ENCODE measurements around the gene SYDE1. TPM values are rescaled to one million over a fixed set of nuclear protein-coding genes. Genes with fewer than 3 reads are reported as not detected.
A peak's percentile ranks its signal among the peaks of the same experiment; 100 is the strongest.
"Not testable (repeated sequence)": the region's sequence is repeated elsewhere in the genome, so short reads cannot be mapped to it uniquely, and the experiment has no call there.

Gene SYDE1
- total RNA-seq, 1 experiment from 2014 or later: 15.0 TPM

DNA sequence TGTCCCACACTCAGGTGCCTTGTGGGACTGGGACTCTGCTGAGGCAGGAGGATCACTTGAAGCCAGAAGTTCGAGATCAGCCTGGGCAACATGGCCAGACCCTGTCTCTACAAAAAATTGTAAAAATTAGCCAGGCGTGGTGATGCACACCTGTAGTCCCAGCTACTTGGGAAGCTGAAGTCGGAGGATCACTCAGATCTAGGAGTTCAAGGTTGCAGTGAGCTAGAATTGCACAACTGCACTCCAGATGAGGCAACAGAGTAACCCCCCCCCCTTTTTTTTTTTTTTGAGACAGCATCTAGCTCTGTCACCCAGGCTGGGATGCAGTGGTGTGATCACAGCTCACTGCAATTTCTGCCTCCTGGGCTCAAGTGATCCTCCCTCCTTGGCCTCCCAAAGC, 11.0 kb upstream of the SYDE1 start:
- DNase-seq (ENCODE audit: low spot score): no peak
- H3K9me3 Mint-ChIP-seq: no peaks in the 10 kb centered on the region
- no peaks in the 10 kb centered on the region for H3K4me1 Mint-ChIP-seq
- ATAC-seq: no peak
- ChIA-PET POLR2A (interaction anchor here (0.6 kb wide), 1 partner anchor 11 kb away, joined by 6 read pairs; no protein-coding TSS in a partner anchor), CTCF (interaction anchor here (0.9 to 1.2 kb wide), 3 partner anchors 23 to 459 kb away, joined by 3 to 5 read pairs (median 4); no protein-coding TSS in a partner anchor)
- H3K36me3 Mint-ChIP-seq: no peaks in the 10 kb centered on the region
- no peak overlapping the region for H3K27ac Mint-ChIP-seq
- no peak overlapping the region for H3K4me3 Mint-ChIP-seq
- TF ChIP-seq NFATC4 (CRISPR knock-in tag; IDR thresholded peaks at IDR 0.05) (no peak), ELF4 (CRISPR knock-in tag; IDR thresholded peaks at IDR 0.05; ENCODE audit: low read depth) (no peak), ZNF423 (CRISPR knock-in tag; IDR thresholded peaks at IDR 0.05) (no peak), GRHL2 (CRISPR knock-in tag; IDR thresholded peaks at IDR 0.05; ENCODE audit: insufficient replicate concordance, severe bottlenecking) (no peak), EMX1 (CRISPR knock-in tag; IDR thresholded peaks at IDR 0.05) (no peak), ATF1 (CRISPR knock-in tag; IDR thresholded peaks at IDR 0.05) (no peak), MXD4 (CRISPR knock-in tag; IDR thresholded peaks at IDR 0.05; ENCODE audit: borderline replicate concordance) (no peak), PRRX2 (CRISPR knock-in tag; IDR thresholded peaks at IDR 0.05) (no peak), MYBL2 (CRISPR knock-in tag; IDR thresholded peaks at IDR 0.05) (no peak), TEAD4 (CRISPR knock-in tag; IDR thresholded peaks at IDR 0.05) (no peak), NFYB (CRISPR knock-in tag; conservative IDR thresholded peaks at IDR 0.05; ENCODE audit: low read depth) (no peak)
- TF ChIP-seq, protein P1, sequence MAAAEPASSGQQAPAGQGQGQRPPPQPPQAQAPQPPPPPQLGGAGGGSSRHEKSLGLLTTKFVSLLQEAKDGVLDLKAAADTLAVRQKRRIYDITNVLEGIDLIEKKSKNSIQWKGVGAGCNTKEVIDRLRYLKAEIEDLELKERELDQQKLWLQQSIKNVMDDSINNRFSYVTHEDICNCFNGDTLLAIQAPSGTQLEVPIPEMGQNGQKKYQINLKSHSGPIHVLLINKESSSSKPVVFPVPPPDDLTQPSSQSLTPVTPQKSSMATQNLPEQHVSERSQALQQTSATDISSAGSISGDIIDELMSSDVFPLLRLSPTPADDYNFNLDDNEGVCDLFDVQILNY (CRISPR knock-in tag; IDR thresholded peaks at IDR 0.05): no peak
- TF ChIP-seq, protein P2, sequence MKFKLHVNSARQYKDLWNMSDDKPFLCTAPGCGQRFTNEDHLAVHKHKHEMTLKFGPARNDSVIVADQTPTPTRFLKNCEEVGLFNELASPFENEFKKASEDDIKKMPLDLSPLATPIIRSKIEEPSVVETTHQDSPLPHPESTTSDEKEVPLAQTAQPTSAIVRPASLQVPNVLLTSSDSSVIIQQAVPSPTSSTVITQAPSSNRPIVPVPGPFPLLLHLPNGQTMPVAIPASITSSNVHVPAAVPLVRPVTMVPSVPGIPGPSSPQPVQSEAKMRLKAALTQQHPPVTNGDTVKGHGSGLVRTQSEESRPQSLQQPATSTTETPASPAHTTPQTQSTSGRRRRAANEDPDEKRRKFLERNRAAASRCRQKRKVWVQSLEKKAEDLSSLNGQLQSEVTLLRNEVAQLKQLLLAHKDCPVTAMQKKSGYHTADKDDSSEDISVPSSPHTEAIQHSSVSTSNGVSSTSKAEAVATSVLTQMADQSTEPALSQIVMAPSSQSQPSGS (CRISPR knock-in tag; IDR thresholded peaks at IDR 0.05; ENCODE audit: borderline replicate concordance, low read depth): no peak
- TF ChIP-seq, protein P3, sequence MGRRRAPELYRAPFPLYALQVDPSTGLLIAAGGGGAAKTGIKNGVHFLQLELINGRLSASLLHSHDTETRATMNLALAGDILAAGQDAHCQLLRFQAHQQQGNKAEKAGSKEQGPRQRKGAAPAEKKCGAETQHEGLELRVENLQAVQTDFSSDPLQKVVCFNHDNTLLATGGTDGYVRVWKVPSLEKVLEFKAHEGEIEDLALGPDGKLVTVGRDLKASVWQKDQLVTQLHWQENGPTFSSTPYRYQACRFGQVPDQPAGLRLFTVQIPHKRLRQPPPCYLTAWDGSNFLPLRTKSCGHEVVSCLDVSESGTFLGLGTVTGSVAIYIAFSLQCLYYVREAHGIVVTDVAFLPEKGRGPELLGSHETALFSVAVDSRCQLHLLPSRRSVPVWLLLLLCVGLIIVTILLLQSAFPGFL (CRISPR knock-in tag; IDR thresholded peaks at IDR 0.05; ENCODE audit: borderline replicate concordance): no peak
- TF ChIP-seq, protein P4, sequence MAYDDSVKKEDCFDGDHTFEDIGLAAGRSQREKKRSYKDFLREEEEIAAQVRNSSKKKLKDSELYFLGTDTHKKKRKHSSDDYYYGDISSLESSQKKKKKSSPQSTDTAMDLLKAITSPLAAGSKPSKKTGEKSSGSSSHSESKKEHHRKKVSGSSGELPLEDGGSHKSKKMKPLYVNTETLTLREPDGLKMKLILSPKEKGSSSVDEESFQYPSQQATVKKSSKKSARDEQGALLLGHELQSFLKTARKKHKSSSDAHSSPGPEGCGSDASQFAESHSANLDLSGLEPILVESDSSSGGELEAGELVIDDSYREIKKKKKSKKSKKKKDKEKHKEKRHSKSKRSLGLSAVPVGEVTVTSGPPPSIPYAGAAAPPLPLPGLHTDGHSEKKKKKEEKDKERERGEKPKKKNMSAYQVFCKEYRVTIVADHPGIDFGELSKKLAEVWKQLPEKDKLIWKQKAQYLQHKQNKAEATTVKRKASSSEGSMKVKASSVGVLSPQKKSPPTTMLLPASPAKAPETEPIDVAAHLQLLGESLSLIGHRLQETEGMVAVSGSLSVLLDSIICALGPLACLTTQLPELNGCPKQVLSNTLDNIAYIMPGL (CRISPR knock-in tag; IDR thresholded peaks at IDR 0.05): no peak
- H3K27me3 Mint-ChIP-seq (ENCODE audit: low read depth): no peaks in the 10 kb centered on the region

DNA sequence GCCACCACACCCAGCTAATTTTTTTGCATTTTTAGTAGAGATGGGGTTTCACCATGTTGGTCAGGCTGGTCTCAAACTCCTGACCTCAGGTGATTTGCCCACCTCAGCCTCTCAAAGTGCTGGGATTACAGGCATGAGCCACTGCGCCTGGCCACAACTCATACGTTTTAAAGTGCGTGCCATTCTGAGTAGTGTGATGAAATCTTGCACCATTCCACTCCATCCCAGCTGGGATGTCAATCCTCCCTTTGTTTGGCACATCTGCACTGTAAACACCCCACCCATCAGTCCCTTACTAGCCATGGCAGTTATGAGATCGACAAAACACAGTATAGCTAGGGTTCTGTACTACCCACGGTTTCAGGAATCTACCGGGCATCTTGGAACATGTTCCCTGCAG, 9.2 kb upstream of the SYDE1 start:
- ATAC-seq; DNase-seq (ENCODE audit: low spot score); CTCF ChIA-PET; H3K36me3 Mint-ChIP-seq; POLR2A ChIA-PET; H3K27ac Mint-ChIP-seq; H3K9me3 Mint-ChIP-seq; H3K4me3 Mint-ChIP-seq; H3K27me3 Mint-ChIP-seq (ENCODE audit: low read depth); H3K4me1 Mint-ChIP-seq: not testable (repeated sequence)
- peak; percentile 99 for TF ChIP-seq GABPB1 (CRISPR knock-in tag; IDR thresholded peaks at IDR 0.05)

DNA sequence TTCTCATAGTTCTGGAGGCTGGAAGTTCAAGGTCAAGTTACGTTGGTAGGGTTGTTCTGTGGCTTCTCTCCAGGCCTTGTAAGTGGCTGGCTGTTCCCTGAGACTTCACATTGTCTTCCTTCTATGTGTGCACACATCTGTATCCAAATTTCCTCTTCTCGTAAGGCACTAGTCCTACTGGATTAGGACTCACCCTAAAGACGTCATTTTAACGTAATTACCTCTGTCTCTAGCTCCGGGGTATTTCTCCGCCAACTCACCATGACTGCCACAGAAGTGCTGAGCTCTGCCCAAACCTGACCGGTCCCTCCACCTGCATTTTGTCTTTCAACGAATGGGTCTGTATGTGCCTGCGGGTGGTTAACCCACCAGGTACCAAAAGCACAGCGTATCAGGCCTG, 8.7 kb upstream of the SYDE1 start:
- CTCF ChIA-PET: interaction anchor here (3.8 kb wide), 1 partner anchor 134 kb away, joined by 29 read pairs; the partner anchor contains the start of gene EPHX3
- no peak overlapping the region for H3K4me3 Mint-ChIP-seq
- no peak overlapping the region for H3K27ac Mint-ChIP-seq
- no peak for TF ChIP-seq CBFB (CRISPR knock-in tag; IDR thresholded peaks at IDR 0.05; ENCODE audit: low read depth)
- TF ChIP-seq, protein P5, sequence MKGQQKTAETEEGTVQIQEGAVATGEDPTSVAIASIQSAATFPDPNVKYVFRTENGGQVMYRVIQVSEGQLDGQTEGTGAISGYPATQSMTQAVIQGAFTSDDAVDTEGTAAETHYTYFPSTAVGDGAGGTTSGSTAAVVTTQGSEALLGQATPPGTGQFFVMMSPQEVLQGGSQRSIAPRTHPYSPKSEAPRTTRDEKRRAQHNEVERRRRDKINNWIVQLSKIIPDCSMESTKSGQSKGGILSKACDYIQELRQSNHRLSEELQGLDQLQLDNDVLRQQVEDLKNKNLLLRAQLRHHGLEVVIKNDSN (CRISPR knock-in tag; IDR thresholded peaks at IDR 0.05): no peak
- TF ChIP-seq, protein P6, sequence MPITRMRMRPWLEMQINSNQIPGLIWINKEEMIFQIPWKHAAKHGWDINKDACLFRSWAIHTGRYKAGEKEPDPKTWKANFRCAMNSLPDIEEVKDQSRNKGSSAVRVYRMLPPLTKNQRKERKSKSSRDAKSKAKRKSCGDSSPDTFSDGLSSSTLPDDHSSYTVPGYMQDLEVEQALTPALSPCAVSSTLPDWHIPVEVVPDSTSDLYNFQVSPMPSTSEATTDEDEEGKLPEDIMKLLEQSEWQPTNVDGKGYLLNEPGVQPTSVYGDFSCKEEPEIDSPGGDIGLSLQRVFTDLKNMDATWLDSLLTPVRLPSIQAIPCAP (CRISPR knock-in tag; IDR thresholded peaks at IDR 0.05): no peak
- TF ChIP-seq SMAD3 (CRISPR knock-in tag; IDR thresholded peaks at IDR 0.05; ENCODE audit: borderline replicate concordance): no peak
- no peak for TF ChIP-seq RORB (CRISPR knock-in tag; IDR thresholded peaks at IDR 0.05)
- TF ChIP-seq FOXP1 (CRISPR knock-in tag; IDR thresholded peaks at IDR 0.05; ENCODE audit: borderline replicate concordance): no peak
- TF ChIP-seq JAZF1 (CRISPR knock-in tag; IDR thresholded peaks at IDR 0.05): no peak
- no peak for TF ChIP-seq KAT7 (CRISPR knock-in tag; IDR thresholded peaks at IDR 0.05; ENCODE audit: borderline replicate concordance)
- TF ChIP-seq ELF4 (CRISPR knock-in tag; IDR thresholded peaks at IDR 0.05; ENCODE audit: low read depth): no peak
- no peak for TF ChIP-seq ZNF219 (CRISPR knock-in tag; IDR thresholded peaks at IDR 0.05; ENCODE audit: borderline replicate concordance)
- TF ChIP-seq, protein P7, sequence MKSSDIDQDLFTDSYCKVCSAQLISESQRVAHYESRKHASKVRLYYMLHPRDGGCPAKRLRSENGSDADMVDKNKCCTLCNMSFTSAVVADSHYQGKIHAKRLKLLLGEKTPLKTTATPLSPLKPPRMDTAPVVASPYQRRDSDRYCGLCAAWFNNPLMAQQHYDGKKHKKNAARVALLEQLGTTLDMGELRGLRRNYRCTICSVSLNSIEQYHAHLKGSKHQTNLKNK (CRISPR knock-in tag; IDR thresholded peaks at IDR 0.05): no peak
- TF ChIP-seq MXD4 (CRISPR knock-in tag; IDR thresholded peaks at IDR 0.05; ENCODE audit: borderline replicate concordance): no peak
- no peak for TF ChIP-seq TEAD4 (CRISPR knock-in tag; IDR thresholded peaks at IDR 0.05)

More for the DNA sequence above, 8.7 kb upstream of the SYDE1 start:
- ATAC-seq (no peak), DNase-seq (ENCODE audit: low spot score) (no peak)
- H3K27me3 Mint-ChIP-seq (ENCODE audit: low read depth): no peaks in the 10 kb centered on the region
- POLR2A ChIA-PET: interaction anchor here (0.6 kb wide), 1 partner anchor 35 kb away, joined by 4 read pairs; no protein-coding TSS in a partner anchor
- peaks cover 5% of the 10 kb centered on the region; the same call in 1 of the 2 replicates for H3K9me3 Mint-ChIP-seq
- H3K4me1 Mint-ChIP-seq: no peaks in the 10 kb centered on the region
- H3K36me3 Mint-ChIP-seq: no peaks in the 10 kb centered on the region
